ENCODE results near the gene SAPCD2. TPM values are rescaled to one million over a fixed set of nuclear protein-coding genes. Genes with fewer than 3 reads are reported as not detected.

Gene SAPCD2
- total and polyA plus RNA-seq, 9 of the 15 experiments (the other 6 are each of a cell fraction or from before 2014, with no cell fraction given), result 3.4 to 91.8 (median 18.8) TPM

DNA sequence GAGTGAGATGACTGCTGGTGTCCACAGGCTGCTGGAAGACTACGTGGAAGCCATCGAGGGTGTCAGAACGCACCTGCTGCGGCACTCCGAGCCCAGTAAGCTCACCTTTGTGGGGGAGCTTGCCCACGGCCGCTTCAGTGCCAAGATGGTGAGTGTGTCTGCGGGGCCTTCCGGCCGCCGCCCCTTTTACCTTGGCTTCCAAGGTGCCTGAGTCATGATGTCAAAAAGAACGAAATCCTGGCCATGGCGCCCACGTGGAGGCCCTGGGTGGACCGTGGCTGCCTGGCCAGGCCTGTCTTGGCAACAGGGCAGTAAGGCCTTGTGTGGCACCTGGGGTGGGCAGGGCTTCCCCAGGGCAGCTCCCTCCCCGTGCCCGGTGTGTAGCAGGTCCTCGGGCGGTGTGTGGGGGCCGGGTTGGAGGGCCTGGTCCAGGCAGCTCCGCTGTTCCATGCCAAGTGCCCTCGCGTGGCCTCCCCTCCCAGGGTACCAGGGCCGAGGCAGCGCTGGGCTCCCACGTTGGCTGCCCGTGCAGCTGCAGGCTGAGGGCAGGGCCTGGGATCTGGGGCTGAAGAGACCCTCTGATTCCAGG is 36.4 kb upstream of the SAPCD2 start:
- no peaks in the 10 kb centered on the region for H3K27me3 ChIP-seq (ENCODE audit: control insufficient read depth in 2 of 2, insufficient read depth in 2 of 2, low read length in 2 of 2)
- WGBS (ENCODE audit: insufficient coverage, low coverage, missing lambda C conversion rate), result 95% methylated on average over 22 of the region's 27 CpGs
- H3K4me2 ChIP-seq (ENCODE audit: insufficient read depth, low read length), result no peak overlapping the region
- H3K36me3 ChIP-seq (ENCODE audit: control insufficient read depth, insufficient read depth, low read length), result peaks cover 97% of the 10 kb centered on the region
- no TSS peak for BruUV-seq (replicated peaks)
- no peaks in the 10 kb centered on the region for H4K20me1 ChIP-seq (replicated peaks; ENCODE audit: control insufficient read depth, insufficient read depth, low read length)
- TF ChIP-seq ARID2 (IDR thresholded peaks at IDR 0.05) (no peak), HNRNPL (IDR thresholded peaks at IDR 0.05; ENCODE audit: low read depth, low read length) (peak; percentile 42; the same call in 1 of the 2 replicates), ZFP30 (CRISPR knock-in tag; IDR thresholded peaks at IDR 0.05; ENCODE audit: borderline replicate concordance) (no peak), POLR2G (IDR thresholded peaks at IDR 0.05; ENCODE audit: low read depth, low read length) (peak; percentile 34), ETV5 (CRISPR knock-in tag; IDR thresholded peaks at IDR 0.05; ENCODE audit: low read depth) (no peak), RBFOX2 (IDR thresholded peaks at IDR 0.05; ENCODE audit: low read depth, low read length) (peak; percentile 32; the same call in 1 of the 2 replicates), FIP1L1 (IDR thresholded peaks at IDR 0.05; ENCODE audit: low read depth, low read length, poor library complexity, severe bottlenecking) (peak; percentile 22), MAZ (CRISPR knock-in tag; conservative IDR thresholded peaks at IDR 0.05 in 1 of 2, IDR thresholded peaks at IDR 0.05 in 1 of 2) (no peak), ZZZ3 (IDR thresholded peaks at IDR 0.05) (no peak)
- TF ChIP-seq, protein P1, sequence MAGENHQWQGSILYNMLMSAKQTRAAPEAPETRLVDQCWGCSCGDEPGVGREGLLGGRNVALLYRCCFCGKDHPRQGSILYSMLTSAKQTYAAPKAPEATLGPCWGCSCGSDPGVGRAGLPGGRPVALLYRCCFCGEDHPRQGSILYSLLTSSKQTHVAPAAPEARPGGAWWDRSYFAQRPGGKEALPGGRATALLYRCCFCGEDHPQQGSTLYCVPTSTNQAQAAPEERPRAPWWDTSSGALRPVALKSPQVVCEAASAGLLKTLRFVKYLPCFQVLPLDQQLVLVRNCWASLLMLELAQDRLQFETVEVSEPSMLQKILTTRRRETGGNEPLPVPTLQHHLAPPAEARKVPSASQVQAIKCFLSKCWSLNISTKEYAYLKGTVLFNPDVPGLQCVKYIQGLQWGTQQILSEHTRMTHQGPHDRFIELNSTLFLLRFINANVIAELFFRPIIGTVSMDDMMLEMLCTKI (IDR thresholded peaks at IDR 0.05; ENCODE audit: partially characterized antibody), result no peak
- H3K4me3 ChIP-seq, result no peak overlapping the region
- H3K9ac ChIP-seq (ENCODE audit: insufficient read depth in 1 of 2, low read depth in 2 of 2, low read length in 2 of 2), result no peak overlapping the region
- no peak overlapping the region for H3K27ac ChIP-seq (ENCODE audit: extremely low read depth, low read depth, low read length)
- no peaks in the 10 kb centered on the region for H3K9me1 ChIP-seq (ENCODE audit: control insufficient read depth, insufficient read depth, low read length)
- ChIA-PET CTCF (ENCODE audit: low intra/inter-chr PET ratio) (no interaction called here), POLR2A (interaction anchor here (0.7 to 1.2 kb wide), 7 partner anchors 9 to 23 kb away, joined by 3 to 5 read pairs (median 4); partner anchors contain the start of gene MAN1B1)
- FAIRE-seq, result no peak
- peaks cover 21% of the 10 kb centered on the region for H3K9me3 ChIP-seq (replicated peaks; ENCODE audit: control insufficient read depth, insufficient read depth, low read depth, low read length)
- H3K4me1 ChIP-seq (replicated peaks in 1 of 2; ENCODE audit: control insufficient read depth in 2 of 2, insufficient read depth in 2 of 2, low read length in 2 of 2), result peaks cover 0 to 47% of the 10 kb centered on the region in 2 experiments; a peak in 2 of 5 replicates
- in situ Hi-C loops (cut with MboI) (no loop called here), intact Hi-C loops (cut with micrococcal nuclease) (no loop called here)
- no peak overlapping the region for H2AFZ ChIP-seq (ENCODE audit: low read depth, low read length)
- ATAC-seq, result no peak
- no peaks in the 10 kb centered on the region for H3K79me2 ChIP-seq (ENCODE audit: control insufficient read depth, insufficient read depth, low read length)
- DNase-seq (ENCODE audit: extremely low read depth in 1 of 4, low spot score in 3 of 4), result no peak

All from K562 (cell line).